ENCODE measurements around the gene BTBD7.
"Not testable (repeated sequence)": the region's sequence is repeated elsewhere in the genome, so short reads cannot be mapped to it uniquely, and the experiment has no call there.

BTBD7 gene

GRCh38 chr14:93332853-93333630, at the start of gene BTBD7:
Gene BTBD7 (minus strand): TSS chr14:93333036. CDS start chr14:93296051, 36,985 bp downstream.
- peak within 1 kb of the TSS; percentile 93 for H3K27ac ChIP-seq
- peak; percentile 61 for DNase-seq (ENCODE audit: low read depth, low spot score)

GRCh38 chr14:93381644-93382043, 48.8 kb upstream of the BTBD7 start:
- no peak for DNase-seq (ENCODE audit: low read depth, low spot score)
- no peak overlapping the region for H3K27ac ChIP-seq

GRCh38 chr14:93379831-93380230, 47.0 kb upstream of the BTBD7 start:
- DNase-seq (ENCODE audit: low read depth, low spot score), result no peak

GRCh38 chr14:93375673-93376156, 42.9 kb upstream of the BTBD7 start:
- no peak for DNase-seq (ENCODE audit: low read depth, low spot score)
- no peak overlapping the region for H3K27ac ChIP-seq

More at GRCh38 chr14:93379831-93380230, 47.0 kb upstream of the BTBD7 start:
- no peak overlapping the region for H3K27ac ChIP-seq

- H3K27ac ChIP-seq, result no peak overlapping the region
- DNase-seq (ENCODE audit: low read depth, low spot score), result no peak
Measured at GRCh38 chr14:93369713-93370266, 37.0 kb upstream of the BTBD7 start.

GRCh38 chr14:93368996-93369712, 36.3 kb upstream of the BTBD7 start:
- no peak for DNase-seq (ENCODE audit: low read depth, low spot score)
- no peak overlapping the region for H3K27ac ChIP-seq

- H3K27ac ChIP-seq; DNase-seq (ENCODE audit: low read depth, low spot score): not testable (repeated sequence)
Measured at GRCh38 chr14:93354873-93355272, 22.0 kb upstream of the BTBD7 start.

- H3K27ac ChIP-seq, result no peak overlapping the region
Measured at GRCh38 chr14:93348292-93348691, 15.5 kb upstream of the BTBD7 start.

GRCh38 chr14:93347850-93348249, 15.0 kb upstream of the BTBD7 start:
- H3K27ac ChIP-seq, result no peak overlapping the region
- no peak for DNase-seq (ENCODE audit: low read depth, low spot score)

More at GRCh38 chr14:93348292-93348691, 15.5 kb upstream of the BTBD7 start:
- DNase-seq (ENCODE audit: low read depth, low spot score), result no peak

GRCh38 chr14:93346926-93347721, 14.3 kb upstream of the BTBD7 start, which contains the start of gene COX8C:
Gene COX8C (plus strand): TSS chr14:93347182. CDS start chr14:93347269, 87 bp downstream.
- no peak for DNase-seq (ENCODE audit: low read depth, low spot score)
- no peak within 1 kb of the TSS for H3K27ac ChIP-seq

- no peak overlapping the region for H3K27ac ChIP-seq
- DNase-seq (ENCODE audit: low read depth, low spot score), result no peak
Measured at GRCh38 chr14:93343797-93344196, 11.0 kb upstream of the BTBD7 start.

GRCh38 chr14:93343266-93343665, 10.4 kb upstream of the BTBD7 start:
- no peak overlapping the region for H3K27ac ChIP-seq

GRCh38 chr14:93337884-93338283, 5.0 kb upstream of the BTBD7 start:
- no peak overlapping the region for H3K27ac ChIP-seq
- no peak for DNase-seq (ENCODE audit: low read depth, low spot score)

More at GRCh38 chr14:93343266-93343665, 10.4 kb upstream of the BTBD7 start:
- no peak for DNase-seq (ENCODE audit: low read depth, low spot score)

GRCh38 chr14:93337143-93337753, 4.4 kb upstream of the BTBD7 start:
- no peak overlapping the region for H3K27ac ChIP-seq
- DNase-seq (ENCODE audit: low read depth, low spot score), result no peak

GRCh38 chr14:93333631-93334103, 831 bp upstream of the BTBD7 start:
- DNase-seq (ENCODE audit: low read depth, low spot score), result no peak
- H3K27ac ChIP-seq, result peak overlapping the region; percentile 93

GRCh38 chr14:93332397-93332852, 411 bp downstream of the BTBD7 start:
- peak overlapping the region; percentile 93 for H3K27ac ChIP-seq
- no peak for DNase-seq (ENCODE audit: low read depth, low spot score)

GRCh38 chr14:93331728-93332396, 974 bp downstream of the BTBD7 start:
- no peak for DNase-seq (ENCODE audit: low read depth, low spot score)
- peak overlapping the region; percentile 93 for H3K27ac ChIP-seq

GRCh38 chr14:93331002-93331727, 1.7 kb downstream of the BTBD7 start:
- no peak for DNase-seq (ENCODE audit: low read depth, low spot score)
- peak overlapping the region; percentile 93 for H3K27ac ChIP-seq
